Endodermal cell (in vitro differentiated cells): Measurements from ENCODE around the gene ARMC2. TPM values are rescaled to one million over a fixed set of nuclear protein-coding genes. Genes with fewer than 3 reads are reported as not detected.

Experiments used
- DNase-seq: peaks from one replicate; pipeline ENCODE4 v3.0.0-alpha.2; 2017
- H3K27ac ChIP-seq: 2 replicates; pipeline ENCODE4 v1.5.1; 2013; ENCODE audit warnings: mild to moderate bottlenecking, low read depth, low read length, moderate library complexity
- H3K27me3 ChIP-seq: 2 replicates; pipeline ENCODE4 v1.6.1; 2013; ENCODE audit warnings: mild to moderate bottlenecking, low read length, moderate library complexity; ENCODE audit not compliant: insufficient read depth, control insufficient read depth, poor library complexity, severe bottlenecking
- H3K36me3 ChIP-seq: 2 replicates; pipeline ENCODE4 v1.7.0; 2013; ENCODE audit warnings: mild to moderate bottlenecking, low read length, moderate library complexity; ENCODE audit not compliant: control insufficient read depth, insufficient read depth
- H3K4me1 ChIP-seq: one replicate; pipeline ENCODE4 v1.7.0; 2013; ENCODE audit warnings: low read length; ENCODE audit not compliant: control insufficient read depth, insufficient read depth
- H3K4me3 ChIP-seq: 2 replicates; pipeline ENCODE4 v1.5.1; 2013; ENCODE audit warnings: mild to moderate bottlenecking, low read length, moderate library complexity
- H3K9ac ChIP-seq: 2 replicates; pipeline ENCODE4 v1.6.1; 2013; ENCODE audit warnings: mild to moderate bottlenecking, low read length, moderate library complexity; ENCODE audit not compliant: poor library complexity, severe bottlenecking; ENCODE audit errors: extremely low read depth
- H3K9me3 ChIP-seq: 2 replicates; pipeline ENCODE4 v1.6.1; 2013; ENCODE audit warnings: mild to moderate bottlenecking, low read length, moderate library complexity; ENCODE audit not compliant: control insufficient read depth
- H3K27ac Mint-ChIP-seq: 2 replicates; pipeline ENCODE4 v1.8.0; 2020; ENCODE audit warnings: mixed read lengths
- H3K27me3 Mint-ChIP-seq: 2 replicates; pipeline ENCODE4 v1.8.0; 2021; ENCODE audit warnings: mild to moderate bottlenecking, mixed read lengths; ENCODE audit not compliant: insufficient read depth
- H3K36me3 Mint-ChIP-seq: 2 replicates; pipeline ENCODE4 v1.8.0; 2020; ENCODE audit warnings: low read depth, mixed read lengths
- H3K4me1 Mint-ChIP-seq: 2 replicates; pipeline ENCODE4 v1.8.0; 2020; ENCODE audit warnings: mixed read lengths
- H3K4me3 Mint-ChIP-seq: 2 replicates; pipeline ENCODE4 v1.8.0; 2020; ENCODE audit warnings: mild to moderate bottlenecking, moderate library complexity, mixed read lengths
- H3K9me3 Mint-ChIP-seq: 2 replicates; pipeline ENCODE4 v1.8.0; 2020; ENCODE audit warnings: mild to moderate bottlenecking, mixed read lengths
- CTCF ChIP-seq: fragments of 200-600 bp; sonication (generic); conservative IDR thresholded peaks from 2 replicates; pipeline ENCODE4 v1.5.0; 2021; ENCODE audit warnings: antibody characterized with exemption, mild to moderate bottlenecking
- WGBS, 2 experiments: methylation state at CpG; one replicate each; pipeline versions ENCODE4 v1.1.5 to v1.1.7; 2013; ENCODE audit warnings: missing lambda C conversion rate in 2 of 2, mixed read lengths in 1 of 2; ENCODE audit not compliant: insufficient coverage in 1 of 2, insufficient read length in 1 of 2; 5-methylcytosine and 5-hydroxymethylcytosine counted together
- total RNA-seq, 2 donors: library from RNA; stranded (reverse); fragmentation: NEBNext Ultra II Directional in 1 of 2; extraction: Animal tissue kit (Norgen Biotek cat#: 25700) in 1 of 2; gene quantifications; 2 replicates in 1 of 2; 3 replicates in 1 of 2; pipeline ENCODE4 v1.2.1, GENCODE V29; 2021

The ARMC2 gene
- total RNA-seq, 2 donors from 2014 or later = 7.1 to 8.3 TPM

GRCh38 chr6:108987156-108987555, 138.9 kb downstream of the ARMC2 start:
- Histone ChIP-seq H3K9me3 (no peaks in the 10 kb centered on the region), H3K4me3 (no peak overlapping the region), H3K27me3 (no peaks in the 10 kb centered on the region), H3K4me1 (no peaks in the 10 kb centered on the region), H3K9ac (no peak overlapping the region), H3K36me3 (peaks cover 34% of the 10 kb centered on the region), H3K27ac (no peak overlapping the region)
- peaks cover 18% of the 10 kb centered on the region for H3K36me3 Mint-ChIP-seq
- DNase-seq = no peak
- no peak for TF ChIP-seq CTCF
- H3K9me3 Mint-ChIP-seq = no peaks in the 10 kb centered on the region
- H3K27ac Mint-ChIP-seq = no peak overlapping the region
- H3K27me3 Mint-ChIP-seq = no peaks in the 10 kb centered on the region
- H3K4me3 Mint-ChIP-seq = no peak overlapping the region
- H3K4me1 Mint-ChIP-seq = peaks cover 7% of the 10 kb centered on the region

GRCh38 chr6:108988296-108988695, 140.1 kb downstream of the ARMC2 start:
- Histone ChIP-seq H3K27ac (no peak overlapping the region), H3K9me3 (no peaks in the 10 kb centered on the region), H3K36me3 (peaks cover 34% of the 10 kb centered on the region), H3K4me1 (no peaks in the 10 kb centered on the region), H3K27me3 (no peaks in the 10 kb centered on the region), H3K4me3 (no peak overlapping the region), H3K9ac (no peak overlapping the region)
- TF ChIP-seq CTCF = no peak
- H3K4me3 Mint-ChIP-seq = no peak overlapping the region
- peaks cover 21% of the 10 kb centered on the region for H3K36me3 Mint-ChIP-seq
- 78 to 96% methylated on average over 1 to 3 of the region's 3 CpGs for WGBS, 2 experiments
- DNase-seq = no peak
- no peaks in the 10 kb centered on the region for H3K27me3 Mint-ChIP-seq
- peaks cover 7% of the 10 kb centered on the region for H3K4me1 Mint-ChIP-seq
- no peaks in the 10 kb centered on the region for H3K9me3 Mint-ChIP-seq
- H3K27ac Mint-ChIP-seq = no peak overlapping the region

GRCh38 chr6:108988765-108989164, 140.5 kb downstream of the ARMC2 start:
- Mint-ChIP-seq H3K27me3 (no peaks in the 10 kb centered on the region), H3K36me3 (peaks cover 26% of the 10 kb centered on the region), H3K27ac (no peak overlapping the region), H3K9me3 (no peaks in the 10 kb centered on the region), H3K4me3 (no peak overlapping the region), H3K4me1 (peaks cover 7% of the 10 kb centered on the region)
- no peaks in the 10 kb centered on the region for H3K27me3 ChIP-seq
- H3K4me1 ChIP-seq = no peaks in the 10 kb centered on the region
- no peak overlapping the region for H3K9ac ChIP-seq
- TF ChIP-seq CTCF = no peak
- no peak overlapping the region for H3K27ac ChIP-seq
- H3K9me3 ChIP-seq = no peaks in the 10 kb centered on the region
- WGBS, 2 experiments = 92 to 93% methylated on average over 5 of the region's 5 CpGs
- H3K36me3 ChIP-seq = peaks cover 36% of the 10 kb centered on the region
- no peak overlapping the region for H3K4me3 ChIP-seq
- no peak for DNase-seq
